ENCODE results near the gene SCLT1.
A peak's percentile ranks its signal among the peaks of the same experiment; 100 is the strongest.
"Not testable (repeated sequence)": the region's sequence is repeated elsewhere in the genome, so short reads cannot be mapped to it uniquely, and the experiment has no call there.

Gene SCLT1

GRCh38 chr4:129069537-129069936, 23.8 kb downstream of the SCLT1 start:
- not testable (repeated sequence) for DNase-seq

GRCh38 chr4:129064717-129065116, 28.6 kb downstream of the SCLT1 start:
- peak; percentile 62 for DNase-seq

GRCh38 chr4:129063640-129064039, 29.7 kb downstream of the SCLT1 start:
- DNase-seq, result no peak

GRCh38 chr4:129062580-129062979, 30.8 kb downstream of the SCLT1 start:
- DNase-seq, result no peak

GRCh38 chr4:129059028-129059427, 34.3 kb downstream of the SCLT1 start:
- no peak for DNase-seq

- DNase-seq, result no peak
These were observed 47.0 kb downstream of the SCLT1 start for GRCh38 chr4:129046055-129046959.

GRCh38 chr4:129043523-129043922, 49.8 kb downstream of the SCLT1 start:
- peak; percentile 43 for DNase-seq

GRCh38 chr4:129040471-129040870, 52.9 kb downstream of the SCLT1 start:
- no peak for DNase-seq

GRCh38 chr4:129037093-129037492, 56.2 kb downstream of the SCLT1 start:
- DNase-seq, result no peak

- no peak for DNase-seq
These were observed 78.5 kb downstream of the SCLT1 start for GRCh38 chr4:129014566-129015509.

GRCh38 chr4:129008096-129008495, 85.2 kb downstream of the SCLT1 start:
- DNase-seq, result no peak

- no peak for DNase-seq
These were observed 106.4 kb downstream of the SCLT1 start for GRCh38 chr4:128986908-128987307.

- no peak for DNase-seq
These were observed 107.3 kb downstream of the SCLT1 start for GRCh38 chr4:128986019-128986418.

- no peak for DNase-seq
These were observed 109.4 kb downstream of the SCLT1 start for GRCh38 chr4:128983771-128984485.

- DNase-seq, result no peak
These were observed 112.0 kb downstream of the SCLT1 start for GRCh38 chr4:128981377-128981776.

- peak; percentile 2 for DNase-seq
These were observed 112.5 kb downstream of the SCLT1 start for GRCh38 chr4:128980816-128981326.

GRCh38 chr4:128979934-128980333, 113.4 kb downstream of the SCLT1 start:
- DNase-seq, result peak; percentile 92

- DNase-seq, result no peak
These were observed 114.4 kb downstream of the SCLT1 start for GRCh38 chr4:128978985-128979384.

- DNase-seq, result peak; percentile 27
These were observed 119.2 kb downstream of the SCLT1 start for GRCh38 chr4:128974136-128974581.

- no peak for DNase-seq
These were observed 120.0 kb downstream of the SCLT1 start for GRCh38 chr4:128973384-128973783.

GRCh38 chr4:128961405-128961804, 131.9 kb downstream of the SCLT1 start:
- DNase-seq, result no peak

GRCh38 chr4:128958194-128958593, 135.1 kb downstream of the SCLT1 start:
- no peak for DNase-seq

GRCh38 chr4:128957459-128957858, 135.9 kb downstream of the SCLT1 start:
- no peak for DNase-seq

Data from fibroblast of upper back skin (primary cell).